ENCODE data around the gene PALD1. TPM values are rescaled to one million over a fixed set of nuclear protein-coding genes. Genes with fewer than 3 reads are reported as not detected.

Gene PALD1
- total and polyA plus RNA-seq, 2 of the 13 experiments (the other 11 are each of a cell fraction or from before 2014, with no cell fraction given), result 0.07 to 0.09 TPM

- ATAC-seq (no peak), FAIRE-seq (no peak), DNase-seq (ENCODE audit: low spot score) (no peak)
- Histone ChIP-seq H4K20me1 (ENCODE audit: insufficient read depth, low read length) (no peaks in the 10 kb centered on the region), H3K4me3 (replicated peaks in 1 of 3; ENCODE audit: insufficient read depth in 1 of 3, low read depth in 2 of 3, low read length in 3 of 3) (no peak overlapping the region), H3K79me2 (ENCODE audit: insufficient read depth, low read length) (no peaks in the 10 kb centered on the region), H3K9me3 (ENCODE audit: low read length) (no peaks in the 10 kb centered on the region), H2AFZ (ENCODE audit: low read length) (no peak overlapping the region), H3K9ac (ENCODE audit: insufficient read depth, low read depth, low read length) (no peak overlapping the region), H3K36me3 (replicated peaks in 1 of 2; ENCODE audit: control insufficient read depth in 1 of 2, insufficient read depth in 2 of 2, low read length in 2 of 2) (no peaks in the 10 kb centered on the region), H3K27me3 (ENCODE audit: control insufficient read depth in 1 of 2, insufficient read depth in 2 of 2, low read length in 2 of 2) (no peaks in the 10 kb centered on the region), H3K4me1 (ENCODE audit: insufficient read depth, low read length) (peaks cover 43% of the 10 kb centered on the region), H3K27ac (ENCODE audit: extremely low read length, insufficient read depth, low read length) (no peak overlapping the region), H3K4me2 (ENCODE audit: low read depth, low read length) (no peak overlapping the region)
- POLR2A ChIA-PET, result no interaction called here
- CTCF ChIA-PET (ENCODE audit: low intra/inter-chr PET ratio, low total read pairs), result no interaction called here
- in situ Hi-C loops (cut with HindIII; ENCODE audit: extremely low pct_ligation_motif_present, low pct_unique_long_range_greater_than_20kb) (no loop called here), intact Hi-C loops (cut with micrococcal nuclease; ENCODE audit: unreplicated experiment) (no loop called here)
- 75% methylated on average over 8 of the region's 8 CpGs for WGBS (ENCODE audit: low lambda C conversion rate)
- BruUV-seq (replicated peaks), result no TSS peak
- TF ChIP-seq ZFP36L1 (CRISPR knock-in tag; IDR thresholded peaks at IDR 0.05), result no peak
- no peak for TF ChIP-seq ERF (CRISPR knock-in tag; IDR thresholded peaks at IDR 0.05)
- no peak for TF ChIP-seq ZFAT (CRISPR knock-in tag; conservative IDR thresholded peaks at IDR 0.05)
These were observed 120.8 kb downstream of the PALD1 start for GRCh38 chr10:70599319-70599718.

GRCh38 chr10:70599791-70600190, 121.2 kb downstream of the PALD1 start:
- FAIRE-seq, result no peak
- Histone ChIP-seq H4K20me1 (ENCODE audit: insufficient read depth, low read length) (no peaks in the 10 kb centered on the region), H3K4me3 (replicated peaks in 1 of 3; ENCODE audit: insufficient read depth in 1 of 3, low read depth in 2 of 3, low read length in 3 of 3) (no peak overlapping the region), H3K9ac (ENCODE audit: insufficient read depth, low read depth, low read length) (no peak overlapping the region), H3K79me2 (ENCODE audit: insufficient read depth, low read length) (no peaks in the 10 kb centered on the region), H3K27ac (ENCODE audit: extremely low read length, insufficient read depth, low read length) (no peak overlapping the region), H2AFZ (ENCODE audit: low read length) (no peak overlapping the region), H3K36me3 (replicated peaks in 1 of 2; ENCODE audit: control insufficient read depth in 1 of 2, insufficient read depth in 2 of 2, low read length in 2 of 2) (no peaks in the 10 kb centered on the region), H3K27me3 (ENCODE audit: control insufficient read depth in 1 of 2, insufficient read depth in 2 of 2, low read length in 2 of 2) (no peaks in the 10 kb centered on the region), H3K9me3 (ENCODE audit: low read length) (no peaks in the 10 kb centered on the region), H3K4me2 (ENCODE audit: low read depth, low read length) (no peak overlapping the region), H3K4me1 (ENCODE audit: insufficient read depth, low read length) (peaks cover 38% of the 10 kb centered on the region)
- ATAC-seq, result no peak
- in situ Hi-C loops (cut with HindIII; ENCODE audit: extremely low pct_ligation_motif_present, low pct_unique_long_range_greater_than_20kb) (no loop called here), intact Hi-C loops (cut with micrococcal nuclease; ENCODE audit: unreplicated experiment) (no loop called here)
- 81% methylated on average over 3 of the region's 4 CpGs for WGBS (ENCODE audit: low lambda C conversion rate)
- ChIA-PET CTCF (ENCODE audit: low intra/inter-chr PET ratio, low total read pairs) (no interaction called here), POLR2A (no interaction called here)
- BruUV-seq (replicated peaks), result no TSS peak
- DNase-seq (ENCODE audit: low spot score), result no peak
- TF ChIP-seq TRIM24 (CRISPR knock-in tag; IDR thresholded peaks at IDR 0.05), result no peak
- no peak for TF ChIP-seq ZBTB1 (CRISPR knock-in tag; IDR thresholded peaks at IDR 0.05; ENCODE audit: borderline replicate concordance)
- TF ChIP-seq SALL2 (CRISPR knock-in tag; IDR thresholded peaks at IDR 0.05), result no peak
- TF ChIP-seq, protein P1, sequence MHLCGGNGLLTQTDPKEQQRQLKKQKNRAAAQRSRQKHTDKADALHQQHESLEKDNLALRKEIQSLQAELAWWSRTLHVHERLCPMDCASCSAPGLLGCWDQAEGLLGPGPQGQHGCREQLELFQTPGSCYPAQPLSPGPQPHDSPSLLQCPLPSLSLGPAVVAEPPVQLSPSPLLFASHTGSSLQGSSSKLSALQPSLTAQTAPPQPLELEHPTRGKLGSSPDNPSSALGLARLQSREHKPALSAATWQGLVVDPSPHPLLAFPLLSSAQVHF (CRISPR knock-in tag; IDR thresholded peaks at IDR 0.05), result no peak
- no peak for TF ChIP-seq ZNF672 (CRISPR knock-in tag; IDR thresholded peaks at IDR 0.05)
- no peak for TF ChIP-seq ZMYM2 (CRISPR knock-in tag; IDR thresholded peaks at IDR 0.05)
- no peak for TF ChIP-seq ZNF557 (CRISPR knock-in tag; IDR thresholded peaks at IDR 0.05)
- no peak for TF ChIP-seq TBP (CRISPR knock-in tag; IDR thresholded peaks at IDR 0.05)
- no peak for TF ChIP-seq NFAT5 (CRISPR knock-in tag; IDR thresholded peaks at IDR 0.05)
- TF ChIP-seq YY1 (IDR thresholded peaks at IDR 0.05; ENCODE audit: insufficient read depth, insufficient replicate concordance, low read depth, low read length), result no peak
- no peak for TF ChIP-seq TERF1 (CRISPR knock-in tag; IDR thresholded peaks at IDR 0.05)

Measured in HepG2 (cell line).